GM19238 (cell line): ENCODE measurements around the gene STAG1.
"Not testable (repeated sequence)": the region's sequence is repeated elsewhere in the genome, so short reads cannot be mapped to it uniquely, and the experiment has no call there.

Experiments
- DNase-seq: peaks from one replicate; pipeline ENCODE4 v3.0.0; 2011; ENCODE audit warnings: low spot score; ENCODE audit not compliant: insufficient read length

The STAG1 gene

GRCh38 chr3:136749091-136749490 lies 3.1 kb downstream of the STAG1 start:
- DNase-seq: no peak

DNA sequence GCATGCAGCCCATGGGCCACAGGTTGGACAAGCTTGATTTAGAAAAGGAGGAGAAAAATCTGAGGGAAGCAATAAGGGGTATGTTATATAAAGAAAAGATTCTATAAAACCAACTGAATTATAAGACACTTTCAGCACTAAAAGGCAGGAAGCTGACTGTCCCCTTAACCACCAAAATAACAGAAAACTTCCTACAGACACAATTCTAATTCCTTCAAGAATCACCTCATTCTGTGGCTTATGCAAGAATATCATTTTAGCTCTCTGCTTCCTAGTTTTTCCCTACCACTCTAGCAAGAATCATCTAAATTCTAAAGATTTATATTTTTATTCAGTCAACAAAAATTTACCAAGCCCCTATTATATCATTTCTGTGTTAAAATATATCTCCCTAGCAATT lies 6.3 kb downstream of the STAG1 start:
- no peak for DNase-seq

- DNase-seq: no peak
Observed at GRCh38 chr3:136741063-136741462, 11.1 kb downstream of the STAG1 start.

GRCh38 chr3:136740351-136740958 lies 11.7 kb downstream of the STAG1 start:
- no peak for DNase-seq

DNA sequence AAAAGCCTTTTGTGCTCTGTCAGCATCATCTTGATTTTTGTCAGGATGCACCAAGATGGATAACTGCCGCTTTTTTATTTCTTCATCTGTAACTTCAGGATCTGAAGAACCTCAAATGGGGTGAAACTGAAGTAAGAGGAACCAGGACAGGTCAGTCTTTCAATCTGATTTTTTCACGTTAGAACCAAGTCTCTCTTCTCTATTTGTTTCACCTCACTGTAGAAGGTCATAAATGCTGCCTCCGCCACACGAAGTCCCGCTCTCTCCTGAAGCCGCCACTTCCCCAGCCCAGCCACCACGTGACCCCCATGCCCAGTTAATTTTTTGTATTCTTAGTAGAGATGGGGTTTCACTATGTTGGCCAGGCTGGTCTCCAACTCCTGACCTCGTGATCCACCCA lies 15.2 kb downstream of the STAG1 start:
- DNase-seq: not testable (repeated sequence)

DNA sequence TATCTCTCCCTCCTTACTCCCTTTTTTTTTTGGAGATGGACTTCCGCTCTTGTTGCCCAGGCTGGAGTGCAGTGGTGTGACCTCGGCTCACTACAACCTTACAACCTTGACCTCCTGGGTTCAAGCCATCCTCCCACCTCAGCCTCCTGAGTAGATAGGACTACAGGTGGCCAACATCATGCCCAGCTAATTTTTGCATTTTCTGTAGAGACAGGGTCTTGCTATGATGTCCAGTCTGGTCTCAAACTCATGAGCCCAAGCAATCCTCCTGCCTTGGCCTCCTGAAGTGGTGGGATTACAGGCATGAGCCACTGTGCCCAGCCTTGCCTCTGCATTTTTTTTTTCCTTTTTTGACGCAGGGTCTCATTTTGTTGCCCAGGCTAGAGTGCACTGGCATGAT lies 17.1 kb downstream of the STAG1 start:
- DNase-seq: no peak

- no peak for DNase-seq
Observed at GRCh38 chr3:136734382-136735070, 17.7 kb downstream of the STAG1 start.

DNA sequence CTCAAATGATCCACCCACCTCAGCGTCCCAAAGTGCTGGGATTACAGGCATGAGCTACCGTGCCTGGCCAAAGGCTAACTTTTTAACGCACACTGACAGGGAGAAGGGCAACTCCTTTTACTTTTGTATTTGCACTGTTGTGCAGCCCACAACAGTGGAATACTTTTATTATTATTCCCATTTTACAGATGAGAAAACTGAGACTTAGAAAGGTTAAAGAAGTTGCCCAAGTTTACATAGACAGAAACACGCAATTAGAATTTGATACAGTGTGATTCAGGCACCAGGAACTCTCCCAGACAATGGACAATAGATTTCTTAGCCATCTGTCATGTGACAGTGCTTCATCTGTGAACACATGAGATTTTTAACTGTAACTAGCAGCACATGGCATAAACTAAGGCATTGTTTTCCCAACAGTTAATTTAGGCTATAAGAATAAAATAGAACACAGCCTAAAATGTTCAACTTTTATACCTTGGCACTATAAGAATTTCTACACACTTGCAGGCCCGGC lies 18.8 kb downstream of the STAG1 start:
- no peak for DNase-seq

DNA sequence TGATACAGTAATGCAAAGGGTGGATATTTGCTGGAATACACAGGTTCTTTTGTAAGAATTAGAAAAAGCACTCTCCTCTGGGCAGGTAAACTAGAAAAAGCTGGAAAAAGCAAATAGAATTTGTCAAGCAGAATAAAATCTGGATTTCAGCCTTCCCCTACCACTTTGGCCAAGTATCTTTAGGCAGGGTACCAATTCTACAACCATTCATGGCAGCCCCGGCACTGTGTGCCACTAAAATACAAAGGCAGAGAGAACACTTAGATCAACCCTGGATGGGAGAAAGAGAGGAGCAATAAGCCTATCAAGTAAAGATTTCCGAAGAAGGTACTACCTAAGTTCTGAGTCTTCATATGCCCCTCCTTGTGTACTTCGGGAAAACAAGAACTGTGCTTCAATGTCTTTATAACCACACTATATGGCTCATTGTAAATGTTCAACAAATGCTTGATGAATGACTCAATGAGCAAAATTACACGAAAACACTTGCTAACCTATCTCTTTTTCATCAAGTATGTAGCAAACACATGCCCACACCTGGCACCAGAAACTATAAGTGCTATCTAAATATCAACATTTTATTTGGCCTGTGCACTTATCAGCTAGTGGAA lies 20.8 kb downstream of the STAG1 start:
- DNase-seq: no peak

GRCh38 chr3:136730595-136731273 lies 21.4 kb downstream of the STAG1 start:
- DNase-seq: no peak

- no peak for DNase-seq
Observed at GRCh38 chr3:136728918-136729317, 23.3 kb downstream of the STAG1 start.

DNA sequence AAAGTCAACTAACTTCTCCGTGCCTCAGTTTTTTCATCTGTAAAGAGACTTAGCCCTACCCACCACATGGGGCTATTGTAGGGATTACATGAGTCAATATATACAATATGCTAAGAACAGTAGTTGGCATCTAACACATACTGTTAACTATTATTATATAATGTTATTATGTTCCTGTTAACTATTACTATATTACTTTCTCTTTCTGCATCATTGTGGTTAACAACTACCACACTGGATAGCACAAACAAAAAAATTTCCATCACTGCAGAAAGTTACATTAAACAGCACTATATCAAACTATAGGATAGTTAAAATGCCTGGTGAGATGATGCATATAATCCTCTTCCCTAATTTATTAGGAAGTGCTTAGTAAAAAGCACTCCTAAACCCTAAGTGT lies 23.7 kb downstream of the STAG1 start:
- no peak for DNase-seq

DNA sequence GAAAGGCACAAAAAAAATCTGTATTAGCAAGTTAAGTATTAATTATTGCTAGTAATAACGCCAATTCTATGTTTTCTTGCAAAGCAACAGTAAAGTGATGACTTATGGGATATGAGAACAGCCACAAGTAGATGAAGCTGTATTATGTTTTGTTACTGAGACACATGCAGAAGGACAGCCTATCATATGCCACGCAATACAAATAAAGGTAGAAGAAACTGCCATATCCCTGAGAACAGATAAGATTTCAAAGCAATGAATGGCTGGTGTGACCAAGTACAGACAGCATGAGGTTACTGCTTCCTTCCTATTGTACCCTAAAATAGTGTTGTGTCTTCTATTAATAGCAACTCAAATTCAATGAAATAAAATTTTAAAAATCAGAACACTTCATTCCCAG lies 26.7 kb downstream of the STAG1 start:
- DNase-seq: no peak

DNA sequence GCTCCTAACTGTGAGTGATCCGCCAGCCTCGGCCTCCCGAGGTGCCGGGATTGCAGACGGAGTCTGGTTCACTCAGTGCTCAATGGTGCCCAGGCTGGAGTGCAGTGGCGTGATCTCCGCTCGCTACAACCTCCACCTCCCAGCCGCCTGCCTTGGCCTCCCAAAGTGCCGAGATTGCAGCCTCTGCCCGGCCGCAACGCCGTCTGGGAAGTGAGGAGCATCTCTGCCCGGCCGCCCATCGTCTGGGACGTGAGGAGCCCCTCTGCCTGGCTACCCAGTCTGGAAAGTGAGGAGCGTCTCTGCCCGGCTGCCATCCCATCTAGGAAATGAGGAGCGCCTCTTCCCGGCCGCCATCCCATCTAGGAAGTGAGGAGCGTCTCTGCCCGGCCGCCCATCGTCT lies 29.3 kb downstream of the STAG1 start:
- not testable (repeated sequence) for DNase-seq

DNA sequence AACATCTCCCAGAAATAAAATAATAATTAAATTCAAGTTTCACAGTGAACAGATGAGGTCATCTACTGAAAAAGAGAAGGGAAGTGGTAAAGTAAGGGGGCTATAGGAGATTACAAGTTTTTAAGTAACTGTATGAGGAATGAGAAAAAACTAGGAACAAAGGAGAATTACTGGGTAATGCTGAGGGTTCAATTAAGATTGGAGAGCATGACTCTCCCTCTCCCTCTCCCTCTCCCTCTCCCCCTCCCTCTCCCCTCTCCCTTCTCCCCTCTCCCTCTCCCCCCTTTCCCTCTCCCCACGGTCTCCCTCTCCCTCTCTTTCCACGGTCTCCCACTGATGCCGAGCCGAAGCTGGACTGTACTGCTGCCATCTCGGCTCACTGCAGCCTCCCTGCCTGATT lies 29.8 kb downstream of the STAG1 start:
- not testable (repeated sequence) for DNase-seq

- no peak for DNase-seq
Observed at GRCh38 chr3:136720091-136720490, 32.1 kb downstream of the STAG1 start.

DNA sequence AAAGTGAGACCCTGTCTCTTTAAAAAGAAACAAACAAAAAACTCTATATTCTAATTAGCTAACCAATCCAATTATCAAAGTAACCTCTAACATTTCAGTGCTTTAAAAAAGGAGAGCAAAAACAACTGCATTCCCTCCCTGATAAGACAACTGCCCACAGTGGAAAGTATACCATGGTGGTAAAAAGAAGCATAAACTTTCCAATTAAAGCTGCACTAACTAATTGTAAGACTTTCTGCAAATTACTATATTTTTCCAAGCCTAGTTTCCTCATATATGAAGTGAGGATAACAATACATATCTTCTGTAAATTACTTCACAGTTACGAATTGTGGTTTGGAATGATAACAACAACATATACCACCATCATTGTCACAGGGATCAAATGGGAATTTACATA lies 35.5 kb downstream of the STAG1 start:
- DNase-seq: no peak

DNA sequence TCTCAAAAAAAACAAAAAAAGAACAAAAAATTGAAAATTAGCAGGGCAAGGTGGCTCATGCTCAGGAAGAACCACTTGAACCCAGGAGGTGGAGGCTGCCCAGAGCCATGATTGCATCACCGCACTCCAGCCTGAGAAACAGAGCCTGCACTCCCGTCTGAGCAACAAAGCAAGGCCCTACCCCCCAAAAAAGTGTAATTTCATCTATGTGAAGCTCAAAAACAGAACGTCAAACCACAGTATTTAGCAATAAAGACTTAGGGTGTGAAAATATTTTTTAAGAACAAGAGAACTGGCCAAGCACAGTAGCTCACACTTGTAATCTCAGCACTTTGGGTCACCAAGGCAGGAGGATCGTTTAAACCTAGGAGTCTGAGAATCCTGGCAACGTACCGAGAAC lies 38.2 kb downstream of the STAG1 start:
- no peak for DNase-seq

- no peak for DNase-seq
Observed at GRCh38 chr3:136712941-136713340, 39.2 kb downstream of the STAG1 start.

GRCh38 chr3:136711888-136712287 lies 40.3 kb downstream of the STAG1 start:
- not testable (repeated sequence) for DNase-seq

DNA sequence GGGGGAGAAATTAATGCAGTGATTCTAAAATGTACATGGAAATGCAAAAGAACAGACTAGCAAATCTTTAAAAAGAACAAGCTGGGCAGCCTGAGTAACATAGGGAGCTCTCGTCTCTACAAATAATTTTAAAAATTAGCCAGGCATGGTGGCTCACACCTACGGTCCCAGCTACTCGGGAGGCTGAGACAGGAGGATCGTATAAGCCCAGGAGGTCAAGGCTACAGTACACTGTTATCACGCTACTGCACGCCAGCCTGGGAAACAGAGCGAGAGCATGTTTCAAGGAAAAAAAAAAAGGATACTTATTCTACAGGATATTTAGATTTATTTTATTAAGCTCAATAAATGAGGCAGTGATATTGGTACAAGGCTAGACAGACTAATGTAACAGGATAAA lies 40.9 kb downstream of the STAG1 start:
- DNase-seq: no peak

DNA sequence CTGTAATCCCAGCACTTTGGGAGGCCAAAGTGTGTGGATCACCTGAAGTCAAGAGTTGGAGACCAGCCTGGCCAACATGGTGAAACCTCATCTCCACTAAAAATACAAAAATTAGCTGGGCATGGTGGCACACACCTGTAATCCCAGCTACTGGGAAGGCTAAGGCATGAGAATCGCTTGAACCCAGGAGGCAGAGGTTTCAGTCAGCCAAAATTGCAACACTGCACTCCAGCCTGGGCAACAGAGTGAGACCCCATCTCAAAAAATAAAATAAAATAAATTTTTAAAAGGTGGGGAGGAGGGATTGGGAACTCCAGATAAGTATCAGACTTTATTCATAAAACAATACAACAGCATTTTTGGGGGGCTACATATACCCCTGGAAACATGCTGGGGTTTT lies 42.4 kb downstream of the STAG1 start:
- not testable (repeated sequence) for DNase-seq
